ENCODE data around the gene SLC9A1.
A peak's percentile ranks its signal among the peaks of the same experiment; 100 is the strongest.

Gene SLC9A1

DNA sequence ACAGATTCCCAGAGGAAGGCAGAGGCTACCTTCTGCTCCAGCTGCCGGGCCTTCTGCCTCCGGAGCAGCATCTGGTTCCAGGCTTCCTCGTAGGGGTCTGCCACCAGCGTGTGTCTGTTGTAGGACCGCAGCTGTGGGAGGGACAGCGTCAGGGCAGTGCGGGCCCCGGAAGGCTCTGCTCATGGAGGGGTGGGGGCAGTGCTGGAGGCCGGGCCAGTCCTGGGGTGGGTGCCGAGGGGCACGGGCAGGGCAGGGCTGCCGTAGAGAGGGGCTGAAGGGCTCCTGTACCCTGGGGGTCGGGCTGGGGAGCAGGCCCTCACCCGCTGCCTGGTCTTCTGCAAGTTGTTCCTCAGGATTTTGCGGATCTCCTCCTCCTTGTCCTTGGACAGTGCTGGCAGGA lies 53.2 kb downstream of the SLC9A1 start:
- no peak for DNase-seq

DNA sequence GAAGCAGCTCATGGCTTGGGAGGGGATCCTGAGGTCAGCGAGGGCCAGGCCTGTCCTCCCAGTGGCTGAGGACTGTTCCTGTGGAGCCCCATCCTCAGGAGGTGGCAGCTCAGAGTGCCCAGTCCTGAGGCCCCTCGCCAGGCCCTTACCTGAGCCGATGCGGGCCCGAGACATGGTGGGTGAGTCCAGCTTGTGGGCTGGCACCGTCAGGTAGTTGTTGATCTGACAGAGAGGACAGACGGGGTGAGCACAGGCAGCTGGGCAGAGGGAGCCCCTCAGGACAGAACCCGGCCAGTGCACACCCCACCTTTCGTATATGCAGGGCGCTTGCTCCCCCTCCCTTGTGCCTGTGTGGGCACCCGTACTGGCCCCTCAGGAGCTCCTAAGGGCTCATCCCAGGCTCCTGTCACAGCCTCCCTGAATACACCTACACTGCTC lies 53.9 kb downstream of the SLC9A1 start:
- no peak for DNase-seq

GRCh38 chr1:27100335-27101053 lies 54.4 kb downstream of the SLC9A1 start:
- no peak for DNase-seq

- peak; percentile 34 to 43 for DNase-seq
Measured at GRCh38 chr1:27099587-27100334, 55.2 kb downstream of the SLC9A1 start.

DNA sequence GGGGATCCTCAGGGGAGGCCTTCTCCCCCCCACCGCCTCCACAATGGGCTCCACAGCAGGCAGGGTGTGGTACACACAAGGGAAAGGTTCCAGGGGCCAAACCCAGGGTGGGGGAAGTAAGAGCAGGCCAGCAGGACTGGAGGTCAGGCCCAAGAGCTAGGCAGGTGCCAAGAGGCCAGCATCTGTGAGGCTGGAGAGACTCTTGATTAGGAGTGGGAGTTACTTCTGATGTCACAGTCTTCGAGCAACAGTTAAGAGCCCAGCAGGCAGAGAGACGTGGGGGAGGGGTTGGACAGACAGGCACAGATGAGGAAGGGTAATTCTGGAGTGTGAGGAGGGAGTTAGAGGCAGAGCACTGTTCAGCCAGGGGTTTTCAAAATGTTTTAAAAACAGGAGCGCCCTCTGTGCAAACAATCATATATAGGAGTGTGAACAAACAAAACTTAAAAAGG lies 55.8 kb downstream of the SLC9A1 start:
- DNase-seq, result no peak

- no peak for DNase-seq
Measured at GRCh38 chr1:27098431-27099134, 56.3 kb downstream of the SLC9A1 start.

- peak; percentile 76 to 83 for DNase-seq
Measured at GRCh38 chr1:27097484-27097917, 57.4 kb downstream of the SLC9A1 start.

- DNase-seq, result no peak
Measured at GRCh38 chr1:27095576-27095975, 59.3 kb downstream of the SLC9A1 start.

DNA sequence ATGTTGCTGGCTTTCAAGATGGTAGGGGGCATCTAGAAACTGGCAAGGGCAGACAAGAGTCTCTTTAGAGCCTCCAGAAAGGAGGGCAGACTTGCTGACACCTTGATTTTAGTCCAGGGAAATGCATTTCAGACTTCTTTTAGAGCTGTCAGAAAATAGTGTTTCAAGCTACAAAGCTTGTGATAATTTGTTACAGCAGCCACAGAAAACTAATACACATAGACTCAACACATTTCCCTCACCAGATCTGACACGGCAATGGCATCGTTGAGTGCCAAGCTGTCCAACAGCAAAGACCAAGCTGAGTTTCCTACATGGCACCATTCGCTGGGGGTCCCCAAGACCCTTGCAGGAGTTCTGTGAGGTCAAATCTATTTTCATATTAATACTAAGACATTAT lies 62.0 kb downstream of the SLC9A1 start:
- no peak for DNase-seq

- DNase-seq, result no peak
Measured at GRCh38 chr1:27090911-27091310, 64.0 kb downstream of the SLC9A1 start.

GRCh38 chr1:27087371-27088220 lies 67.3 kb downstream of the SLC9A1 start:
- DNase-seq, result no peak

DNA sequence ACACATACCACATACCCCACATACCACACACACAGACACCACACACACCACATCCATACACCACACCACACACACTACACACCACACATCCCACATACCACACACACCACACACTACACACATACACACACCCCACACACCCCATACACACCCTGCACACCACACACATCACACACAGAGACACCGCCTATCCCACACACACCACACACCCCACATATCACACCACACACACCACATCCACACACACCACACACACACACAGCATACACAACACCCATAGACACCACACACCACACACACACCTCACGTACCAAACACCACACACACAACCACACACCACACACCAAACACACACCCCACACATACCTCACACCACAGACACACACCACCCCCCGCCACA lies 68.3 kb downstream of the SLC9A1 start:
- no peak for DNase-seq

GRCh38 chr1:27086026-27086425 lies 68.9 kb downstream of the SLC9A1 start:
- DNase-seq, result no peak

- no peak for DNase-seq
Measured at GRCh38 chr1:27084107-27084506, 70.8 kb downstream of the SLC9A1 start.

GRCh38 chr1:27077968-27078367 lies 77.0 kb downstream of the SLC9A1 start:
- no peak for DNase-seq

DNA sequence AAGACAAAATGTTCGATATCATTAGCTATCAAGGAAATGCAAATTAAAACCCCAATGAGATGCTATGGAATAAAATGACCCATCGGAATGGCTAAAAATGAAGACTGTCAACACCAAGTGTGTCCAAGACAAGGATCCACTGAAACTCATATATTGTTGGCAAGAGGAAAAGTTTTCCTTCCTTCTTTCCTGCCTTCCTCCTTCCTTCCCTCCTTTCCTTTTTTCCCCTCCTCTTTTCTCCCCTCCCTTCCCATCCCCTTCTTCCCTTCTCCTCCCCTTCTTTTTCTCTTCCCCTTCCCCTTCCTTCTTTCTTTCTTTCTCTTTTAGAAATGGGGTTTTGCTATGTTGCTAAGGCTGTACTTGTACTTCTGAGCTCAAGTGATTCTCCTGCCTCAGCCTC lies 78.1 kb downstream of the SLC9A1 start:
- no peak for DNase-seq

DNA sequence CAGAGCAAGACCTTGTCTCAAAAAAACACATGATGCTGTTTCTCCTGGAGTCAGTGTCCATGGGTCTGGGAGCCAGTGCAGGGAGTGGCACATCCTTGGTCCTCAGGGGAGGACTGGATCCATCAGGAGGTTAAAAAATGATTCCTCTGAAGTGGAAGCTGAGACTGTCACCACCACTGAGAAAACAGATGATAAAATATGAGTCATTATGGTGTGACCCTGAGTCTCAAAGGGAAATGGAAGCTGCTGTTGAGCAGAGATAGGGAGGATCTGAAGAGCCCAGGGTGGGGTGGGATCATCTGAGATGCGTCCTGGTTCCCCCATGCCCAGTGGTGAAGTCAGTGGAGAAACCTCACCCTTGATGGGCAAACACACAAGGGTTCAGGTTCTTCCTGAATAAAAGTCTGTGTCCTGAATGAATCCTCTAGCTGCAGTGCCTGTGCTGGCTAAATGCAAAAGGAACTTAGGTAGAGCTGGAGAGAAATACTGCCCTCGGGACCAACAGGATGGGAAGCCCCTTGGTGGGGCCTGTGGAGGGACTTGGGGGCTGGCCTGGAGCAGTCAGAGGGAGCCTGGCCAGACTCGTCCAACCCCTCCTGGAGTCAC lies 80.6 kb downstream of the SLC9A1 start:
- DNase-seq, result no peak

DNA sequence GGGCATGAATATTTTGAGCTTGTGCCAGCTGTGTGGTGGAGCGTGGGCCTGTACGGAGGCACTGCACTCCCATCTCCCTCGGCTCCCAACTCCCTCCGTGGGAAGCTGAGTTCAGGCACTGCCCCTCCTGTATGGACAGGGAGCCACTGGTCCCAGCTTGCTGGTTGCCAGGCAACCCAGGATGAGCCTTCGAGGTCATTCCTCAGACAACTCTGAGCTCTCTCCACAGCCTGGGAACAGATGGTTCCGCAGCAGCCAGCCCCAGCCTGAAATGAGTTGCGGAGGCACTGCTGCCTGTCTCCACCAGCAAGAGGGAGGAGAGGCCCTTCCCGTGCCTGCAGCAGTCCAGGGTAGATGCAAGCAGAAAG lies 83.9 kb downstream of the SLC9A1 start:
- DNase-seq, result no peak

- no peak for DNase-seq
Measured at GRCh38 chr1:27070390-27071048, 84.4 kb downstream of the SLC9A1 start.

DNA sequence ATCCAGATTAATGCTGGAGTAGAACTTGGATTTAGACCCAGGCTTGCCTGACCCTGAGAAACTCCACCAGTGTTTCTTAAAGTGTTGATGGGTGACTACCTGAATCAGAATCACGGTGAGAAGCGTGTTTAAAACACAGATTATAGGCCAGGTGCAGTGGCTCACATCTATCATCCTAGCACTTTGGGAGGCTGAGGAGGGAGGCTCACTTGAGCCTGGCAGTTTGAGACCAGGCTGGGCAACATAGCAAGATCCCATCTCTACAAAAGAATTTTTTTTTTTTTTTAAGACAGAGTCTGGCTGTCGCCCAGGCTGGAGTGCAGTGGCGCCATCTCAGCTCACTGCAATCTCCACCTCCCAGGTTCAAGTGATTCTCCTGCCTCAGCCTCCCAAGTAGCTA lies 86.0 kb downstream of the SLC9A1 start:
- DNase-seq, result no peak

DNA sequence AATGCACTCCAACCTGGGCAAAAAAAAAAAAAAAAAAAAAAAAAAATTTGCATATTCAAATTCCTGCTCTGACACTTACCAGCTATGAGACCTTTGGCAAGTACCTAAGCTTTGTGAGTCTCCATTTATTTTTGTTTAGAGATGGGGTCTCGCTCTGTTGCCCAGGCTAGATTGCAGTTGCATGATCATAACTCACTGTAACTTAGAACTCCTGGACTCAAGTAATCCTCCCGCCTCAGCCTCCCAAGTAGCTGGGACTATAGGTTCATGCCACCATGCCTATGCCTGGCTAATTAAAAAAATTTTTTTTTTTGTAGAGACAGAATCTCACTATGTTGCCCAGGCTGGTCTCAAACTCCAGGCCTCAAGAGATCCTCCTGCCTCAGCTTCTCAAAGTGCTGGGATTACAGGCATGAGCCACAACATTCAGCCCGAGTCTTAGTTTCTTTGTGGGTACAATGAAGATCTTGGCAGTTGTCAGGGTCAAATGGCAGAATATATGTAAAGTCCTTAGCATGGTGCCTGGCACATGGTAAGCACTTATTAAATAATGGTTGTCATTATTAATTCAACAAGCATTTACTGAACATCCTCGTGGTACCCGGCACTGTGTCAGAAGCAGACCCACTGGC lies 88.8 kb downstream of the SLC9A1 start:
- no peak for DNase-seq

All from activated CD4-positive, alpha-beta T cell treated with anti-CD3 and anti-CD28 coated beads, Interleukin-2, amount 50 U/mL, for 48 hours (primary cell).